ENCODE measurements around the gene CYP2A7.
"Not testable (repeated sequence)": the region's sequence is repeated elsewhere in the genome, so short reads cannot be mapped to it uniquely, and the experiment has no call there.

CYP2A7 gene

GRCh38 chr19:40852467-40853152 lies 29.4 kb downstream of the CYP2A7 start:
- not testable (repeated sequence) for H3K4me1 ChIP-seq (ENCODE audit: control insufficient read depth, insufficient read depth, low read length); H3K27me3 ChIP-seq (ENCODE audit: control insufficient read depth, insufficient read depth, low read length); H3K9ac ChIP-seq (ENCODE audit: low read length); H3K27ac ChIP-seq (ENCODE audit: low read depth, low read length); H3K4me3 ChIP-seq (ENCODE audit: low read length); H3K36me3 ChIP-seq (ENCODE audit: control insufficient read depth, insufficient read depth, low read length)

- not testable (repeated sequence) for H3K36me3 ChIP-seq (ENCODE audit: control insufficient read depth, insufficient read depth, low read length); H3K27me3 ChIP-seq (ENCODE audit: control insufficient read depth, insufficient read depth, low read length); H3K27ac ChIP-seq (ENCODE audit: low read depth, low read length); H3K4me1 ChIP-seq (ENCODE audit: control insufficient read depth, insufficient read depth, low read length); H3K4me3 ChIP-seq (ENCODE audit: low read length); H3K9ac ChIP-seq (ENCODE audit: low read length)
Observed at GRCh38 chr19:40850277-40850676, 31.8 kb downstream of the CYP2A7 start, which contains the start of gene CYP2A6. TSS of gene CYP2A6 (minus strand) at chr19:40850447. CDS start at chr19:40850426, 21 bp downstream.

GRCh38 chr19:40846722-40847121 lies 35.3 kb downstream of the CYP2A7 start:
- not testable (repeated sequence) for H3K4me1 ChIP-seq (ENCODE audit: control insufficient read depth, insufficient read depth, low read length); H3K36me3 ChIP-seq (ENCODE audit: control insufficient read depth, insufficient read depth, low read length); H3K9ac ChIP-seq (ENCODE audit: low read length); H3K27ac ChIP-seq (ENCODE audit: low read depth, low read length); H3K27me3 ChIP-seq (ENCODE audit: control insufficient read depth, insufficient read depth, low read length); H3K4me3 ChIP-seq (ENCODE audit: low read length)

GRCh38 chr19:40843653-40844052 lies 38.4 kb downstream of the CYP2A7 start:
- H3K27ac ChIP-seq (ENCODE audit: low read depth, low read length); H3K4me1 ChIP-seq (ENCODE audit: control insufficient read depth, insufficient read depth, low read length); H3K36me3 ChIP-seq (ENCODE audit: control insufficient read depth, insufficient read depth, low read length); H3K9ac ChIP-seq (ENCODE audit: low read length); H3K27me3 ChIP-seq (ENCODE audit: control insufficient read depth, insufficient read depth, low read length): not testable (repeated sequence)
- peak overlapping the region; percentile 21 for H3K4me3 ChIP-seq (ENCODE audit: low read length)

- H3K27me3 ChIP-seq (ENCODE audit: control insufficient read depth, insufficient read depth, low read length); H3K4me3 ChIP-seq (ENCODE audit: low read length); H3K9ac ChIP-seq (ENCODE audit: low read length); H3K4me1 ChIP-seq (ENCODE audit: control insufficient read depth, insufficient read depth, low read length); H3K36me3 ChIP-seq (ENCODE audit: control insufficient read depth, insufficient read depth, low read length); H3K27ac ChIP-seq (ENCODE audit: low read depth, low read length): not testable (repeated sequence)
Observed at GRCh38 chr19:40842997-40843652, 38.9 kb downstream of the CYP2A7 start.

- H3K36me3 ChIP-seq (ENCODE audit: control insufficient read depth, insufficient read depth, low read length); H3K27ac ChIP-seq (ENCODE audit: low read depth, low read length); H3K9ac ChIP-seq (ENCODE audit: low read length); H3K4me1 ChIP-seq (ENCODE audit: control insufficient read depth, insufficient read depth, low read length); H3K4me3 ChIP-seq (ENCODE audit: low read length); H3K27me3 ChIP-seq (ENCODE audit: control insufficient read depth, insufficient read depth, low read length): not testable (repeated sequence)
Observed at GRCh38 chr19:40842012-40842411, 40.0 kb downstream of the CYP2A7 start.

GRCh38 chr19:40838477-40838876 lies 43.6 kb downstream of the CYP2A7 start:
- H3K27me3 ChIP-seq (ENCODE audit: control insufficient read depth, insufficient read depth, low read length); H3K4me1 ChIP-seq (ENCODE audit: control insufficient read depth, insufficient read depth, low read length); H3K36me3 ChIP-seq (ENCODE audit: control insufficient read depth, insufficient read depth, low read length); H3K9ac ChIP-seq (ENCODE audit: low read length); H3K4me3 ChIP-seq (ENCODE audit: low read length); H3K27ac ChIP-seq (ENCODE audit: low read depth, low read length): not testable (repeated sequence)

GRCh38 chr19:40836754-40837429 lies 45.1 kb downstream of the CYP2A7 start:
- Histone ChIP-seq H3K4me1 (ENCODE audit: control insufficient read depth, insufficient read depth, low read length) (no peaks in the 10 kb centered on the region), H3K27me3 (ENCODE audit: control insufficient read depth, insufficient read depth, low read length) (no peaks in the 10 kb centered on the region), H3K9ac (ENCODE audit: low read length) (no peak overlapping the region), H3K36me3 (ENCODE audit: control insufficient read depth, insufficient read depth, low read length) (no peaks in the 10 kb centered on the region), H3K4me3 (ENCODE audit: low read length) (no peak overlapping the region), H3K27ac (ENCODE audit: low read depth, low read length) (no peak overlapping the region)

GRCh38 chr19:40833728-40834533 lies 48.1 kb downstream of the CYP2A7 start:
- not testable (repeated sequence) for H3K9ac ChIP-seq (ENCODE audit: low read length); H3K27ac ChIP-seq (ENCODE audit: low read depth, low read length)

GRCh38 chr19:40832431-40832790 lies 49.6 kb downstream of the CYP2A7 start:
- not testable (repeated sequence) for H3K27ac ChIP-seq (ENCODE audit: low read depth, low read length); H3K36me3 ChIP-seq (ENCODE audit: control insufficient read depth, insufficient read depth, low read length); H3K9ac ChIP-seq (ENCODE audit: low read length); H3K4me3 ChIP-seq (ENCODE audit: low read length); H3K4me1 ChIP-seq (ENCODE audit: control insufficient read depth, insufficient read depth, low read length); H3K27me3 ChIP-seq (ENCODE audit: control insufficient read depth, insufficient read depth, low read length)

More at GRCh38 chr19:40833728-40834533, 48.1 kb downstream of the CYP2A7 start:
- not testable (repeated sequence) for H3K27me3 ChIP-seq (ENCODE audit: control insufficient read depth, insufficient read depth, low read length); H3K4me1 ChIP-seq (ENCODE audit: control insufficient read depth, insufficient read depth, low read length); H3K4me3 ChIP-seq (ENCODE audit: low read length); H3K36me3 ChIP-seq (ENCODE audit: control insufficient read depth, insufficient read depth, low read length)

- H3K4me3 ChIP-seq (ENCODE audit: low read length): no peak overlapping the region
- H3K27me3 ChIP-seq (ENCODE audit: control insufficient read depth, insufficient read depth, low read length): no peaks in the 10 kb centered on the region
- H3K9ac ChIP-seq (ENCODE audit: low read length): no peak overlapping the region
- H3K27ac ChIP-seq (ENCODE audit: low read depth, low read length): no peak overlapping the region
- peaks cover 8% of the 10 kb centered on the region for H3K36me3 ChIP-seq (ENCODE audit: control insufficient read depth, insufficient read depth, low read length)
- H3K4me1 ChIP-seq (ENCODE audit: control insufficient read depth, insufficient read depth, low read length): peaks cover 4% of the 10 kb centered on the region
Observed at GRCh38 chr19:40831502-40832430, 50.3 kb downstream of the CYP2A7 start.
